H9 (cell line): ENCODE measurements around the gene ARHGAP10. TPM values are rescaled to one million over a fixed set of nuclear protein-coding genes. Genes with fewer than 3 reads are reported as not detected.

Source experiments
- DNase-seq: peaks from one replicate; pipeline ENCODE4 v3.0.0-alpha.2; 2017
- H2AFZ ChIP-seq: one replicate; pipeline ENCODE4 v1.6.1; 2013; ENCODE audit warnings: mild to moderate bottlenecking, low read length, control low read depth, moderate library complexity
- H2AK5ac ChIP-seq: 2 replicates; pipeline ENCODE4 v1.6.1; 2013; ENCODE audit warnings: low read length, control low read depth, mixed read lengths; ENCODE audit not compliant: insufficient read length
- H2BK120ac ChIP-seq: one replicate; pipeline ENCODE4 v1.6.1; 2013; ENCODE audit warnings: low read depth, mild to moderate bottlenecking, low read length, control low read depth, inconsistent platforms; ENCODE audit not compliant: poor library complexity, severe bottlenecking
- H2BK12ac ChIP-seq: 2 replicates; pipeline ENCODE4 v1.6.1; 2013; ENCODE audit warnings: low read length, control low read depth, mixed read lengths, low read depth; ENCODE audit not compliant: insufficient read length
- H2BK15ac ChIP-seq: 2 replicates; pipeline ENCODE4 v1.6.1; 2013; ENCODE audit warnings: low read depth, low read length, control low read depth
- H2BK20ac ChIP-seq: one replicate; pipeline ENCODE4 v1.6.1; 2013; ENCODE audit warnings: low read depth, mild to moderate bottlenecking, low read length, control low read depth, inconsistent platforms; ENCODE audit not compliant: poor library complexity, severe bottlenecking
- H2BK5ac ChIP-seq: 2 replicates; pipeline ENCODE4 v1.6.1; 2013; ENCODE audit warnings: low read length, control low read depth, mixed read lengths; ENCODE audit not compliant: insufficient read length
- H3K14ac ChIP-seq: 2 replicates; pipeline ENCODE4 v1.6.1; 2013; ENCODE audit warnings: low read length, control low read depth; ENCODE audit not compliant: insufficient read depth
- H3K18ac ChIP-seq: 2 replicates; pipeline ENCODE4 v1.6.1; 2013; ENCODE audit warnings: low read depth, mild to moderate bottlenecking, mixed read lengths, low read length, control low read depth; ENCODE audit not compliant: insufficient read length
- H3K23ac ChIP-seq: 2 replicates; pipeline ENCODE4 v1.6.1; 2013; ENCODE audit warnings: low read length, control low read depth, mixed read lengths, low read depth; ENCODE audit not compliant: insufficient read length
- H3K23me2 ChIP-seq: 2 replicates; pipeline ENCODE4 v1.6.1; 2013; ENCODE audit warnings: low read depth, mild to moderate bottlenecking, mixed read lengths, low read length, control low read depth; ENCODE audit not compliant: insufficient read length, poor library complexity, severe bottlenecking
- H3K27ac ChIP-seq: 2 replicates; pipeline ENCODE4 v1.5.1; 2013; ENCODE audit warnings: low read length, control low read depth, mixed read lengths, low read depth; ENCODE audit not compliant: insufficient read length
- H3K27me3 ChIP-seq: 2 replicates; pipeline ENCODE4 v1.6.1; 2013; ENCODE audit warnings: low read length, control low read depth, inconsistent platforms; ENCODE audit not compliant: insufficient read depth
- H3K4ac ChIP-seq: 2 replicates; pipeline ENCODE4 v1.6.1; 2013; ENCODE audit warnings: low read depth, mild to moderate bottlenecking, control low read depth, inconsistent platforms, low read length, moderate library complexity
- H3K4me1 ChIP-seq: 2 replicates; pipeline ENCODE4 v1.6.1; 2013; ENCODE audit warnings: low read length, control low read depth, inconsistent platforms; ENCODE audit not compliant: insufficient read depth
- H3K4me2 ChIP-seq: 2 replicates; pipeline ENCODE4 v1.6.1; 2013; ENCODE audit warnings: low read length, control low read depth, mixed read lengths; ENCODE audit not compliant: insufficient read length, insufficient read depth
- H3K56ac ChIP-seq: 2 replicates; pipeline ENCODE4 v1.6.1; 2013; ENCODE audit warnings: low read depth, mild to moderate bottlenecking, mixed read lengths, low read length, control low read depth; ENCODE audit not compliant: insufficient read length
- H3K79me1 ChIP-seq: 2 replicates; pipeline ENCODE4 v1.6.1; 2013; ENCODE audit warnings: low read depth, mild to moderate bottlenecking, moderate library complexity, low read length, control low read depth, inconsistent platforms; ENCODE audit not compliant: insufficient read depth, poor library complexity, severe bottlenecking
- H3K79me2 ChIP-seq: 2 replicates; pipeline ENCODE4 v1.6.1; 2013; ENCODE audit warnings: low read length, control low read depth, inconsistent platforms; ENCODE audit not compliant: insufficient read depth
- H3K9ac ChIP-seq: 2 replicates; pipeline ENCODE4 v1.6.1; 2013; ENCODE audit warnings: low read length, control low read depth, mixed read lengths; ENCODE audit not compliant: insufficient read length; ENCODE audit errors: extremely low read depth
- H3K9me3 ChIP-seq: one replicate; pipeline ENCODE4 v1.6.1; 2013; ENCODE audit warnings: low read depth, low read length, inconsistent platforms; ENCODE audit not compliant: control insufficient read depth
- H3T11ph ChIP-seq: one replicate; pipeline ENCODE4 v1.6.1; 2013; ENCODE audit warnings: mild to moderate bottlenecking, low read length, control low read depth, inconsistent platforms
- H4K20me1 ChIP-seq: one replicate; pipeline ENCODE4 v1.6.1; 2013; ENCODE audit not compliant: control insufficient read depth, insufficient read length, insufficient read depth
- H4K5ac ChIP-seq: 2 replicates; pipeline ENCODE4 v1.6.1; 2013; ENCODE audit warnings: low read depth, mild to moderate bottlenecking, mixed read lengths, low read length, control low read depth; ENCODE audit not compliant: insufficient read length
- H4K8ac ChIP-seq: replicated peaks from 2 replicates; pipeline ENCODE4 v1.6.1; 2013; ENCODE audit warnings: low read length, control low read depth, mixed read lengths, low read depth; ENCODE audit not compliant: insufficient read length
- H4K91ac ChIP-seq: 2 replicates; pipeline ENCODE4 v1.6.1; 2013; ENCODE audit warnings: low read depth, mild to moderate bottlenecking, moderate library complexity, mixed read lengths, low read length, control low read depth; ENCODE audit not compliant: insufficient read length
- H3K27ac Mint-ChIP-seq, 3 experiments: 2 replicates in 2 of 3; 3 replicates in 1 of 3; pipeline ENCODE4 v1.8.0; 2020 to 2021; ENCODE audit warnings: mixed read lengths in 3 of 3, mild to moderate bottlenecking in 1 of 3, moderate library complexity in 1 of 3
- H3K27me3 Mint-ChIP-seq: 2 replicates; pipeline ENCODE4 v1.8.0; 2021; ENCODE audit warnings: low read depth, mild to moderate bottlenecking, moderate library complexity, mixed read lengths
- H3K36me3 Mint-ChIP-seq, 3 experiments: 2 replicates in 2 of 3; 3 replicates in 1 of 3; pipeline ENCODE4 v1.8.0; 2020 to 2021; ENCODE audit warnings: low read depth in 3 of 3, mixed read lengths in 3 of 3; ENCODE audit not compliant: insufficient read depth in 1 of 3
- H3K4me1 Mint-ChIP-seq, 2 experiments: 2 replicates each; pipeline ENCODE4 v1.8.0; 2020; ENCODE audit warnings: mixed read lengths in 2 of 2
- H3K4me3 Mint-ChIP-seq, 2 experiments: 2 replicates in 1 of 2; 3 replicates in 1 of 2; pipeline ENCODE4 v1.8.0; 2020 to 2021; ENCODE audit warnings: mild to moderate bottlenecking in 2 of 2, mixed read lengths in 2 of 2, moderate library complexity in 1 of 2
- H3K9me3 Mint-ChIP-seq, 2 experiments: 2 replicates in 1 of 2; 3 replicates in 1 of 2; pipeline ENCODE4 v1.8.0; 2020; ENCODE audit warnings: mild to moderate bottlenecking in 2 of 2, mixed read lengths in 2 of 2, moderate library complexity in 1 of 2
- WGBS: extraction: QIAGEN DNeasy Blood & Tissue Kit; methylation state at CpG from one replicate; pipeline ENCODE4 v1.1.7; 2013; ENCODE audit warnings: missing lambda C conversion rate, low lambda C conversion rate, mixed read lengths; ENCODE audit not compliant: insufficient read length; ENCODE audit errors: extremely low coverage; 5-methylcytosine and 5-hydroxymethylcytosine counted together
- total RNA-seq: library from RNA; stranded (reverse); gene quantifications from 2 replicates; pipeline ENCODE4 v1.2.1, GENCODE V29; 2021
- TF ChIP-seq, protein P1 (sequence below): fragments of 200-600 bp; sonication (generic); conservative IDR thresholded peaks from 3 replicates; pipeline ENCODE4 v1.8.0; 2021; ENCODE audit warnings: antibody characterized with exemption, mild to moderate bottlenecking

ARHGAP10 gene
- total RNA-seq, 1 experiment from 2014 or later = 7.8 TPM

- no peak overlapping the region for H2BK20ac ChIP-seq
- no peak overlapping the region for H3K14ac ChIP-seq
- H3K4me2 ChIP-seq = no peak overlapping the region
- H4K91ac ChIP-seq = no peak overlapping the region
- no peak overlapping the region for H2BK5ac ChIP-seq
- Mint-ChIP-seq H3K27me3 (no peaks in the 10 kb centered on the region), H3K36me3 (peaks cover 2 to 13% (median 11%) of the 10 kb centered on the region in 3 experiments; a peak in 6 of 7 replicates), H3K4me1 (peaks cover 33 to 39% of the 10 kb centered on the region in 2 experiments), H3K9me3 (peaks cover 2% of the 10 kb centered on the region in 2 experiments; a peak in 4 of 5 replicates), H3K27ac (peak overlapping the region in 2 of 3 experiments; percentile 45 to 75; a peak in 4 of 7 replicates), H3K4me3 (no peak overlapping the region)
- no peak overlapping the region for H2AK5ac ChIP-seq
- no peak overlapping the region for H3K23ac ChIP-seq
- H3K27ac ChIP-seq = no peak overlapping the region
- no peak overlapping the region for H3K9ac ChIP-seq
- no peak overlapping the region for H2BK12ac ChIP-seq
- H3K4me1 ChIP-seq = peaks cover 3% of the 10 kb centered on the region; the same call in 1 of the 2 replicates
- H3K18ac ChIP-seq = no peak overlapping the region
- no peaks in the 10 kb centered on the region for H3K27me3 ChIP-seq
- TF ChIP-seq, protein P1, sequence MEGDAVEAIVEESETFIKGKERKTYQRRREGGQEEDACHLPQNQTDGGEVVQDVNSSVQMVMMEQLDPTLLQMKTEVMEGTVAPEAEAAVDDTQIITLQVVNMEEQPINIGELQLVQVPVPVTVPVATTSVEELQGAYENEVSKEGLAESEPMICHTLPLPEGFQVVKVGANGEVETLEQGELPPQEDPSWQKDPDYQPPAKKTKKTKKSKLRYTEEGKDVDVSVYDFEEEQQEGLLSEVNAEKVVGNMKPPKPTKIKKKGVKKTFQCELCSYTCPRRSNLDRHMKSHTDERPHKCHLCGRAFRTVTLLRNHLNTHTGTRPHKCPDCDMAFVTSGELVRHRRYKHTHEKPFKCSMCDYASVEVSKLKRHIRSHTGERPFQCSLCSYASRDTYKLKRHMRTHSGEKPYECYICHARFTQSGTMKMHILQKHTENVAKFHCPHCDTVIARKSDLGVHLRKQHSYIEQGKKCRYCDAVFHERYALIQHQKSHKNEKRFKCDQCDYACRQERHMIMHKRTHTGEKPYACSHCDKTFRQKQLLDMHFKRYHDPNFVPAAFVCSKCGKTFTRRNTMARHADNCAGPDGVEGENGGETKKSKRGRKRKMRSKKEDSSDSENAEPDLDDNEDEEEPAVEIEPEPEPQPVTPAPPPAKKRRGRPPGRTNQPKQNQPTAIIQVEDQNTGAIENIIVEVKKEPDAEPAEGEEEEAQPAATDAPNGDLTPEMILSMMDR = no peak
- H4K8ac ChIP-seq = no peak overlapping the region
- no peak for DNase-seq
- no peak overlapping the region for H2BK15ac ChIP-seq
- no peaks in the 10 kb centered on the region for H4K20me1 ChIP-seq
- no peaks in the 10 kb centered on the region for H3K79me2 ChIP-seq
- no peaks in the 10 kb centered on the region for H3K9me3 ChIP-seq
- no peak overlapping the region for H3K4ac ChIP-seq
- no peak overlapping the region for H2AFZ ChIP-seq
- no peak overlapping the region for H3T11ph ChIP-seq
- H3K23me2 ChIP-seq = no peaks in the 10 kb centered on the region
- H4K5ac ChIP-seq = no peak overlapping the region
- WGBS = no CpG with 5 or more reads among the region's 10 CpGs
- H2BK120ac ChIP-seq = no peak overlapping the region
- H3K56ac ChIP-seq = no peak overlapping the region
- no peaks in the 10 kb centered on the region for H3K79me1 ChIP-seq
These were observed 132.1 kb downstream of the ARHGAP10 start for GRCh38 chr4:147863808-147864472.
